Renal cortex interstitium (tissue), 11 donors: ENCODE measurements around the gene MRPL50. TPM values are rescaled to one million over a fixed set of nuclear protein-coding genes. Genes with fewer than 3 reads are reported as not detected.
A peak's percentile ranks its signal among the peaks of the same experiment; 100 is the strongest.

Experiments
- DNase-seq, 11 donors: peaks; one replicate each; pipeline ENCODE4 v3.0.0-alpha.2; 2013; ENCODE audit warnings: low read depth in 9 of 11, low spot score in 4 of 11; ENCODE audit errors: extremely low read depth in 1 of 11
- polyA plus RNA-seq, 3 donors: library from polyadenylated mRNA; unstranded; fragments of 120-200 nt; gene quantifications; one replicate each; pipeline ENCODE4 v1.2.1, GENCODE V29; 2013; ENCODE audit not compliant: insufficient read length in 3 of 3

Gene MRPL50
- polyA plus RNA-seq, 3 donors, result 23.2 to 28.8 (median 24.3) TPM

GRCh38 chr9:101427957-101428655 lies 29.7 kb upstream of the MRPL50 start:
- DNase-seq, result no peak

GRCh38 chr9:101427358-101427757 lies 28.9 kb upstream of the MRPL50 start:
- no peak for DNase-seq

- DNase-seq, result no peak
Measured at GRCh38 chr9:101421653-101422065, 23.2 kb upstream of the MRPL50 start.

GRCh38 chr9:101419863-101420262 lies 21.4 kb upstream of the MRPL50 start:
- DNase-seq, result no peak

- DNase-seq, result no peak
Measured at GRCh38 chr9:101418518-101419430, 20.4 kb upstream of the MRPL50 start.

- no peak for DNase-seq
Measured at GRCh38 chr9:101417977-101418376, 19.6 kb upstream of the MRPL50 start.

- DNase-seq, result no peak
Measured at GRCh38 chr9:101417389-101417788, 19.0 kb upstream of the MRPL50 start.

GRCh38 chr9:101415578-101415977 lies 17.2 kb upstream of the MRPL50 start:
- no peak for DNase-seq

GRCh38 chr9:101414839-101415238 lies 16.4 kb upstream of the MRPL50 start:
- DNase-seq, result no peak

- no peak for DNase-seq
Measured at GRCh38 chr9:101409079-101409477, 10.7 kb upstream of the MRPL50 start.

- no peak for DNase-seq
Measured at GRCh38 chr9:101408374-101409078, 10.1 kb upstream of the MRPL50 start.

- no peak for DNase-seq
Measured at GRCh38 chr9:101403516-101404285, 5.3 kb upstream of the MRPL50 start.

GRCh38 chr9:101400120-101400519 lies 1.7 kb upstream of the MRPL50 start:
- DNase-seq, result peak in 1 of 11 donors; percentile 14

- no peak for DNase-seq
Measured at GRCh38 chr9:101399643-101399970, 1.2 kb upstream of the MRPL50 start.

GRCh38 chr9:101398930-101399642 lies 668 bp upstream of the MRPL50 start:
- DNase-seq, result peak in 3 of 11 donors; percentile 14 to 35 (median 23)

- DNase-seq, result peak in 2 of 11 donors; percentile 7 to 9
Measured at GRCh38 chr9:101397746-101398067, 711 bp downstream of the MRPL50 start.

GRCh38 chr9:101394687-101395086 lies 3.7 kb downstream of the MRPL50 start:
- no peak for DNase-seq

- DNase-seq, result no peak
Measured at GRCh38 chr9:101393135-101393534, 5.3 kb downstream of the MRPL50 start.
